Activated T-helper 1 cell treated with anti-CD3 and anti-CD28 coated beads, Interleukin-12 subunit alpha, Interleukin-12 subunit beta, Interleukin-2, Interleukin-4 antibody, amounts not matched to agents 30 ng/mL and 10 ng/mL and 1 ng/mL, durations not matched to agents 14 hours and 24 hours and 36 hours (primary cell): ENCODE results near the gene ZNF346. TPM values are rescaled to one million over a fixed set of nuclear protein-coding genes. Genes with fewer than 3 reads are reported as not detected.

Source experiments
- DNase-seq: peaks from one replicate; pipeline ENCODE4 v3.0.0; 2021; ENCODE audit warnings: low spot score
- H3K27ac Mint-ChIP-seq: one replicate; pipeline ENCODE4 v1.8.0; 2021; ENCODE audit warnings: mild to moderate bottlenecking, mixed read lengths
- H3K27me3 Mint-ChIP-seq: one replicate; pipeline ENCODE4 v1.8.0; 2022; ENCODE audit warnings: mild to moderate bottlenecking, moderate library complexity, mixed read lengths; ENCODE audit not compliant: insufficient read depth
- H3K36me3 Mint-ChIP-seq: one replicate; pipeline ENCODE4 v1.8.0; 2021; ENCODE audit warnings: low read depth, mixed read lengths
- H3K4me1 Mint-ChIP-seq: one replicate; pipeline ENCODE4 v1.8.0; 2021; ENCODE audit warnings: low read depth, mixed read lengths
- H3K4me3 Mint-ChIP-seq: one replicate; pipeline ENCODE4 v1.8.0; 2021; ENCODE audit warnings: mild to moderate bottlenecking, moderate library complexity, mixed read lengths
- H3K9me3 Mint-ChIP-seq: one replicate; pipeline ENCODE4 v1.8.0; 2021; ENCODE audit warnings: mixed read lengths
- intact Hi-C: fragments of 100-400 bp; cut with micrococcal nuclease; formaldehyde crosslinking; loops from one replicate; pipeline ENCODE4 v1.15.1; 2024
- total RNA-seq: library from RNA; stranded (reverse); gene quantifications from 2 replicates; pipeline ENCODE4 v1.2.3, GENCODE V29; 2022

The ZNF346 gene
- total RNA-seq, 1 donor from 2014 or later = 32.9 TPM

DNA sequence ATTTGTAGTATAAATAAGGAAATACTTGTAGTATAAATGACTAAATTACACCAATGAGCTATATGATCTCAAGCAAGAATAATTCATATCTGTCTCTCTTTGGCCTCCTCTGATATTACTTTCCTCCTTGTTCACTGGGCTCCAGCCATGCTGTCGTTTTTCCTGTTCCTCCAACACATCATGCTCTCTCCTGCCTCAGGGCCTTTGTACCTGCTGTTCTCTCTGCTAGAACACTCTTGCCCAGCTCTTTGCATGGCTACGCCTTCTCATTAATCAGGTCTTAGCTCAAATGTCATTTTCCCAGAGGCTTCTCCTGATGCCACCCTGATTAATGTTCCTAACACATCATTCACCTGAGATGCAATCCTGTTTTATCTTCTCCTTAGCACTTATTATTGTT, 2.5 kb upstream of the ZNF346 start:
- H3K27me3 Mint-ChIP-seq = no peaks in the 10 kb centered on the region
- intact Hi-C loops = loop anchor here (5.0 to 10.0 kb wide), 2 partner anchors 112 to 1185 kb away; partner anchors contain the start of genes HNRNPAB and NSD1
- H3K9me3 Mint-ChIP-seq = no peaks in the 10 kb centered on the region
- no peak overlapping the region for H3K27ac Mint-ChIP-seq
- H3K4me1 Mint-ChIP-seq = peaks cover 30% of the 10 kb centered on the region
- peaks cover 6% of the 10 kb centered on the region for H3K36me3 Mint-ChIP-seq
- no peak overlapping the region for H3K4me3 Mint-ChIP-seq
- no peak for DNase-seq

DNA sequence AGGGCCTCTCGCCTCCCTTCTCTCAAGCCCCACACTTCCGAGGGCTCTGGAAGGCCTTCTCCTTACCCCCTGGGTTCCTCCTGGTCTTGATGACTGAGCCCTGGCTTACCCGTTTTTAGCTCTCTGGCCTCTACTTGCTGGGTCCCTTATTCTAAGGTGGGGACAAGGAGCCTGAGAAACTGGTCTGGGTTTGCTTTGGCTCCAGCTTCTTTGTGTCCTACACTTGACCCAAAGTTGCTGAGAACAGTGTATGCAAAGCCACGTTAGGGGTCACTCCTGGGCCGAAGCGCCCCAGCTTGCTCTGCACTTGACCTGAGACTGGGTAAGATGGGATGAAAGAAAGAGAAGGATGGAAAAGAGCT, 788 bp downstream of the ZNF346 start:
- peaks cover 37% of the 10 kb centered on the region for H3K4me1 Mint-ChIP-seq
- DNase-seq = peak; percentile 1
- H3K9me3 Mint-ChIP-seq = no peaks in the 10 kb centered on the region
- peaks cover 15% of the 10 kb centered on the region for H3K36me3 Mint-ChIP-seq
- intact Hi-C loops = loop anchor here (2.0 to 10.0 kb wide), 4 partner anchors 109 to 1182 kb away; partner anchors contain the start of genes DDX41, HNRNPAB and NSD1
- no peaks in the 10 kb centered on the region for H3K27me3 Mint-ChIP-seq
- peak overlapping the region; percentile 98 for H3K4me3 Mint-ChIP-seq
- peak overlapping the region; percentile 94 for H3K27ac Mint-ChIP-seq

DNA sequence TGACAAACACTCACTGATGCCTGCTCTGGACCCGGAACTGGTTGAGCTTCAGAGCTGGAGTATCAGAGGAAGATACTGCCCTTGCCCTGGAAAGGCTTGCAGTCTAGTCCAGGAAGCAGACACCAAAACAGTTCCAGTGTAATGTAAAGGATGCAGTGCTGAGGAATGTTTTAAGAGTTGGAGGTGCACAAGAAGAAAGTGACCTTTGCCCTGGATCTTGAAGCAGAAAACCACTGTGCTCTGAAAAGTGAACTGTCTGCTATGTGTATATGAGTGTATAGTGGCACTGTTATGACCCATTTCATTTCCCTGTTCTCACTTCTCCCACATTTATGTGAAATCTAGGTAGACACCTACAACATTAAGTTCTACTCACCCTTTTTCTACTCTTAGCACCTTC, 2.1 kb downstream of the ZNF346 start:
- Mint-ChIP-seq H3K9me3 (no peaks in the 10 kb centered on the region), H3K27ac (no peak overlapping the region), H3K27me3 (no peaks in the 10 kb centered on the region), H3K36me3 (peaks cover 19% of the 10 kb centered on the region), H3K4me1 (peaks cover 37% of the 10 kb centered on the region), H3K4me3 (peak overlapping the region; percentile 31)
- intact Hi-C loops = loop anchor here (5.0 to 10.0 kb wide), 2 partner anchors 108 to 1180 kb away; partner anchors contain the start of genes HNRNPAB and NSD1
- no peak for DNase-seq

DNA sequence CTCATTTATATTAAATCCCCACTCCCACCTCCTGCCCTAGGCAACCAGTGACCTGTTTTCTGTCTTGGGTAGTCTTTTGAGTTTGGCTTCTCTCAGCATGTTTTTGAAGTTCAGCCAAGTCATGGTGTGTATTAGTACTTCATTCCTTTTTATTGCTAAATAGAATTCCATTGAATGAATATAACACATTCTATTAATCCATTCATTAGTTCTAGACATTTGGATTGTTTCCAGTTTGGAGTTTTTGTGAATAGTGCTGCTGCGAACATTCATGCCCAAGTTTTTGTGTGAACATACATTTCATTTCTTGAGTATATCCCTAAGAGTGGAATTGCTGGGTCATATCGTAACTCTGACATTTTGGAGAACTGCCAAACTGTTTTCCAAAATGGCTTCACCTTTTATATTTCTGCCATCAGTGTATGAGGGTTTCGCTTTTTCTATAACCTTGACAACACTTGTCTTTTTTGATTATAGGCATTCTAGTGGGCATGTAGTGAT, 2.7 kb downstream of the ZNF346 start:
- intact Hi-C loops = loop anchor here (10.0 kb wide), 1 partner anchor 1180 kb away; the partner anchor contains the start of gene HNRNPAB
- Mint-ChIP-seq H3K27me3 (no peaks in the 10 kb centered on the region), H3K27ac (no peak overlapping the region)

DNA sequence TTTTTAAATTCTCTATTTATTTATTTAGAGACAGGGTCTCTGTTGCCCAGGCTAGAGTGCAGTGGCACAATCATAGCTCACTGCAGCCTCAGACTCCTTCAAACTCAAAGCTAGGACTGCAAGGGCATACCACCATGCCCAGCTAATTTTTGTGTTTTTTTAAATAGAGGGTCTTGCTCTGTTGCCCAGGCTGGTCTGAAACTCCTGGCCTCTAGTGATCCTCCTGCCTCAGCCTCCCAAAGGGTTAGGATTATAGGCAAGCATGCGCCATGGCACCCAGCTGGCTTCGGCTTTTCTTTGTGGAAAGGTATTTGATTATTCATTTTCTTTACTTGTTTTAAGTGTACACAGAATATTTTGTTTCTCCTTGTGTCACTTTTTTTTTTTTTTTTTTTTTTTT, 5.2 kb downstream of the ZNF346 start:
- intact Hi-C loops = loop anchor here (10.0 kb wide), 1 partner anchor 1177 kb away; the partner anchor contains the start of gene HNRNPAB
- Mint-ChIP-seq H3K36me3 (peaks cover 21% of the 10 kb centered on the region), H3K9me3 (no peaks in the 10 kb centered on the region), H3K4me3 (no peak overlapping the region), H3K4me1 (peaks cover 29% of the 10 kb centered on the region), H3K27me3 (no peaks in the 10 kb centered on the region), H3K27ac (no peak overlapping the region)
- DNase-seq = no peak

More for the DNA sequence above, 2.7 kb downstream of the ZNF346 start:
- Mint-ChIP-seq H3K9me3 (no peaks in the 10 kb centered on the region), H3K36me3 (peaks cover 19% of the 10 kb centered on the region), H3K4me1 (peaks cover 37% of the 10 kb centered on the region), H3K4me3 (peak overlapping the region; percentile 31)
- no peak for DNase-seq

DNA sequence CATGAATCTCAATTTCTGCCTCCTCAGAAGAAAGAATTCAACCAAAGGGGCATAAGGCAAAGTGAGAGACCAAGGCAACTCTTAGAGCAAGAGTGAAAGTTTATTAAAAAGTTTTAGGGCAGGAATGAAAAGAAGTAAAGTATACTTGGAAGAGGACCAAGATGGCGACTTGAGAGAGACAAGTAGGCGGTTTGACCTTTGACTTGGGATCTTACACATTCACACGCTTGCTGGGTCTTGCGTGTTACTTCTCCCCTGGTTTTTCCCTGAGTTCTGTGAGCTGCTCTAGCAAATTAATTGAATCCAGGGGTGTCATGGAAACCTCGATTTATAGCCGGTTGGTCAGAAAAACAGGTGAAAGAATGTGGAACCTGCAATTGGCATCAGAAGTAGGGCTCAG, 7.0 kb downstream of the ZNF346 start:
- intact Hi-C loops = loop anchor here (10.0 kb wide), 1 partner anchor 1175 kb away; the partner anchor contains the start of gene HNRNPAB
- Mint-ChIP-seq H3K27ac (no peak overlapping the region), H3K4me3 (no peak overlapping the region), H3K9me3 (no peaks in the 10 kb centered on the region), H3K36me3 (peaks cover 27% of the 10 kb centered on the region), H3K4me1 (peaks cover 18% of the 10 kb centered on the region), H3K27me3 (no peaks in the 10 kb centered on the region)
- DNase-seq = no peak

DNA sequence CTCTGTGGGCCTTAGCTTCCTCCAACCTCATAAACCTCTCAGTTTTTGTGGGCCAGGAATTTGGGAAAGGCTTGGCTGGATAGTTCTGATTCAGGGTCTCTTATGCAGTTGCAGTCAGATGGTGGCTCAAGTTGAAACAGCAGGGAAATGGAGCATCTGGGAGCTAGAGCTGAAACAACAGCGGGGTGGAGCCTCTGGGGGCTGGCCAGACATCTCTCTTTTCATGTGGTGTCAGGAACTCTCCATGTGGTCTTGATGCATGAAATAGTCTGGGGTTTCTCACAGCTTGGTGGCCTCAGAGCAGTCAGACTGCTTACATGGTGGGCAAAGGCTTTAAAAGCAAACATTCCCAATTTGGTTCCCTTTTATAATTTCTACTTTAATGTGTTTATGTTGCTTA, 13.5 kb downstream of the ZNF346 start:
- Mint-ChIP-seq H3K27me3 (no peaks in the 10 kb centered on the region), H3K4me3 (no peak overlapping the region), H3K27ac (no peak overlapping the region), H3K36me3 (peaks cover 19% of the 10 kb centered on the region), H3K4me1 (peaks cover 16% of the 10 kb centered on the region), H3K9me3 (no peaks in the 10 kb centered on the region)
- DNase-seq = no peak
- intact Hi-C loops = no loop called here

DNA sequence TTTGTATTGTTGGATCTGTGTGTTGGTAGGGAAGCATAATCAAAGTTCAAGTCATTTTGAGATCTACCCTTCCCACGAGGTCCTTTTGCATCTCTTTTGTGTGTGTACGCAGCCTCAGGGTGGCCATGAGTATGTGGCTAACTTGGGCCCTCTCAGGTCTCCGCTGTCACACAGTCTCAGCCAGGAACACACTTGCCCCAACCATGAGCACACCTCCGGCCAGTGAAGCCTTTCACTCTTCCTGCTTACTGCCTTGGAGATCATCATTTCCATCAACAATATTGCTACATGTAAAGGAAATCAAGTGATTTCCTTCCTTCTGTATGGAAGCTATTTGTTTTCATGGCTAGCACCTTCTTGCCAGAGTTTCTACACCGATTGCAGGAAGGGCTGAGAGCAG, 13.9 kb downstream of the ZNF346 start:
- Mint-ChIP-seq H3K27me3 (no peaks in the 10 kb centered on the region), H3K4me3 (no peak overlapping the region), H3K4me1 (peaks cover 15% of the 10 kb centered on the region), H3K27ac (no peak overlapping the region), H3K9me3 (no peaks in the 10 kb centered on the region), H3K36me3 (peaks cover 20% of the 10 kb centered on the region)
- no peak for DNase-seq
- intact Hi-C loops = no loop called here

DNA sequence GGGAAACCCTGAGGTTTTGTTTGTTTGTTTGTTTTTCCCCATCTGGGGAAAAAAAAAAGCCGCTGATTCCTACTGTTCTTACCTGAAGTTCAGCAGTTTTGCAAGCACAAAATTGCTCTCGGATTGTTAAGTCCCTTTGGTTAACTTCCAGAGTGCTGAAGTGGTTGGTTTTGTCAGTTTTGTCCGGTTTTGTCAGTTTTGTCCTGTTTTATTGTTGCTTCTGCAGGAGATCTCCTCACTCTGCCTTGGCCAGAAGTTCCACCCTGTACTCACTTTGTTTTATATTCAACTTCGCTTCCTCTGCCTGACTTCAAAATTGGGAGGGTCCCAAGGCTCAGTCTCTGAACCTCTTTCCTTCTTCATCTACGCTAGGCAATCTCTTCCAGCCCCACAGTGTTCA, 14.4 kb downstream of the ZNF346 start:
- no peaks in the 10 kb centered on the region for H3K27me3 Mint-ChIP-seq
- DNase-seq = no peak
- H3K27ac Mint-ChIP-seq = no peak overlapping the region
- no peak overlapping the region for H3K4me3 Mint-ChIP-seq
- H3K4me1 Mint-ChIP-seq = peaks cover 16% of the 10 kb centered on the region
- H3K9me3 Mint-ChIP-seq = no peaks in the 10 kb centered on the region
- peaks cover 21% of the 10 kb centered on the region for H3K36me3 Mint-ChIP-seq
- intact Hi-C loops = no loop called here

DNA sequence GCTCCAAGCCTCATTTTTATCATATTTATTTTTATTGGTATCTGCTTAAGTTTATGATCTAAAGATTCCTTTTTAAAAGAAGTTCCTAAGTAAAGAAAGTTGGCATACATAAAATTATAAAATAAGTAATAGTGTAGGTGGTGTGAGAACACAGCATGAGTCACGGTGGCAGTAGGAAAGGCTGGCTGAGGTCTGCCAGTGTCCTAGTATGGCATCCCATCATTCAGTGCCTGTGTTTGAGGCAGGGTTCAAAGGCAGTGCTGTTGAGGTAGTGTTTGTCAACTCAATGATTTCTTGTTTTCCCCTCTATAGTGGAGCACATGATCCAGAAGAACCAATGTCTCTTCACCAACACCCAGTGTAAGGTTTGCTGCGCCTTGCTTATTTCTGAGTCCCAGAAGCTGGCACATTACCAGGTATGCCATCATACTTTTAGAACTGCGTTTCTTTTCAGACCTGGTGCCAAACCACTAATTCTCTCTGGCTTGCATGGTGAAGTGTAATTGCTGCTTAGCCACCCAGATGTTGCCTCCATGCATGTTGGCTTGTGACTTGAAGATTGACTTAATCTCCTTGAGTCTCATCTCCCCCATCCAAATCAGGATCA, 18.4 kb downstream of the ZNF346 start:
- DNase-seq = no peak
- peaks cover 14% of the 10 kb centered on the region for H3K4me1 Mint-ChIP-seq
- peaks cover 30% of the 10 kb centered on the region for H3K36me3 Mint-ChIP-seq
- no peak overlapping the region for H3K4me3 Mint-ChIP-seq
- H3K27ac Mint-ChIP-seq = no peak overlapping the region
- no peaks in the 10 kb centered on the region for H3K27me3 Mint-ChIP-seq
- H3K9me3 Mint-ChIP-seq = no peaks in the 10 kb centered on the region
- intact Hi-C loops = no loop called here

DNA sequence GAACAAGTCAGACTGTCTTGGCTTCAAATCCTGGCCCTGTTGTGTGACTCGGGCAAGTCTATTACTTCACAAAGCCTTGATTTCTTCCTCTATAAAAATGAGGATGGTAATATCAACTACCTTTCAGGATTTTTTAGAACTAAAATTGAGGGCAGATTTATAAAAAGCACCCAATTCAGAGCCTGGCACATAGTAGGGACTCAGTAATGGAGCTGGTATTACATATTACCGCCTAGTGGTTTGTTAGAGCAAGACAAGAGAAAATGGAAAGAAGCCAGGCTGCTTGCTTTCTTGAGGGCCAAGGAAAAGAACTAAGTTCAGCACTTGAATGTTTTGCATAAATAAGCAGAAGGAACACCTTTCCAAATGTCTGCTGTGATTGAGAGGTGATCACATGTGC, 19.4 kb downstream of the ZNF346 start:
- Mint-ChIP-seq H3K4me3 (no peak overlapping the region), H3K27ac (no peak overlapping the region), H3K27me3 (no peaks in the 10 kb centered on the region), H3K4me1 (peaks cover 6% of the 10 kb centered on the region), H3K36me3 (peaks cover 29% of the 10 kb centered on the region), H3K9me3 (no peaks in the 10 kb centered on the region)
- no peak for DNase-seq
- intact Hi-C loops = no loop called here

DNA sequence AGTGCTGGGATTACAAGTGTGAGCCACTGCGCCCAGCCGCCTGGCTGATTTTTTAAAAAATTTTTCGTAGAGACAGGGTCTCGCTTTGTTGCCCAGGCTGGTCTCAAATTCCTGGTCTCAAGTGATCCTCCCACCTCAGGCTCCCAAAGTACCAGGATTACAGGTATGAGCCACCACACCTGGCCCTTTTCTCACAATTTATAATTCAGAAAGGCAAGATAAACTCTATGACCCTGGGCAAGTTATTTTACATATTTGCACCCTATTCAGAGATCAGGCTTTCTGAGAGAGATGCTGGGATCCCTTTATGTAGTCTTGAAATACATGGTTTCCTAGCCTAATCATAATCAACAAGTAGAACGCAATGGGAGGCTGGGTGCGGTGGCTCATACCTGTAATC, 20.6 kb downstream of the ZNF346 start:
- H3K4me3 Mint-ChIP-seq = no peak overlapping the region
- no peaks in the 10 kb centered on the region for H3K27me3 Mint-ChIP-seq
- H3K9me3 Mint-ChIP-seq = no peaks in the 10 kb centered on the region
- no peak overlapping the region for H3K27ac Mint-ChIP-seq
- intact Hi-C loops = no loop called here
- peaks cover 31% of the 10 kb centered on the region for H3K36me3 Mint-ChIP-seq
- peaks cover 6% of the 10 kb centered on the region for H3K4me1 Mint-ChIP-seq
- no peak for DNase-seq

DNA sequence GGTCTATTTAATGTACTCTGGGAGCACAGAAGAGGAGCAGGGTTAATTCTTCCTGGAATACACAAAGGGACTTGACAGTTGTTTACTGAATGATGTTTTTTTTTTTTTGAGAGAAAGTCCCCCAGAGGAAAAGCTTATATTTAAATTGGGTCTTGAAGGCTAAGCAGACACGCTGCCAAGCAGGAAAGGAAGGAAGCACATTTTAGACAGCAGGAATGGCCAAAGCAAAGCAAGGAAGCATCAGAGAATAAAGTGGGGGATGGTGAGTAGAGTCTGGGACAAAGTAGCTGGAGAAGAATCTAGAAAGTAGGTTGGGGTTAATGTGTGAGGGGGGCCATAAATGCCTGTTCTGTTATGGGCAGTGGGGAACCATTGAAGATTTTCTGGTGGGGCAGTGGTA, 21.5 kb downstream of the ZNF346 start:
- Mint-ChIP-seq H3K4me3 (no peak overlapping the region), H3K27ac (no peak overlapping the region), H3K36me3 (peaks cover 31% of the 10 kb centered on the region), H3K4me1 (peaks cover 6% of the 10 kb centered on the region), H3K9me3 (no peaks in the 10 kb centered on the region), H3K27me3 (no peaks in the 10 kb centered on the region)
- intact Hi-C loops = no loop called here
- no peak for DNase-seq
